Activated CD8-positive, alpha-beta memory T cell treated with anti-CD3 and anti-CD28 coated beads, Interleukin-2, amount 50 U/mL, for 24 hours (primary cell): ENCODE results near the gene LRGUK.
"Not testable (repeated sequence)": the region's sequence is repeated elsewhere in the genome, so short reads cannot be mapped to it uniquely, and the experiment has no call there.

ENCODE experiments used
- DNase-seq: peaks from one replicate; pipeline ENCODE4 v3.0.0-alpha.2; 2020; ENCODE audit errors: extremely low read depth

The LRGUK gene, protein sequence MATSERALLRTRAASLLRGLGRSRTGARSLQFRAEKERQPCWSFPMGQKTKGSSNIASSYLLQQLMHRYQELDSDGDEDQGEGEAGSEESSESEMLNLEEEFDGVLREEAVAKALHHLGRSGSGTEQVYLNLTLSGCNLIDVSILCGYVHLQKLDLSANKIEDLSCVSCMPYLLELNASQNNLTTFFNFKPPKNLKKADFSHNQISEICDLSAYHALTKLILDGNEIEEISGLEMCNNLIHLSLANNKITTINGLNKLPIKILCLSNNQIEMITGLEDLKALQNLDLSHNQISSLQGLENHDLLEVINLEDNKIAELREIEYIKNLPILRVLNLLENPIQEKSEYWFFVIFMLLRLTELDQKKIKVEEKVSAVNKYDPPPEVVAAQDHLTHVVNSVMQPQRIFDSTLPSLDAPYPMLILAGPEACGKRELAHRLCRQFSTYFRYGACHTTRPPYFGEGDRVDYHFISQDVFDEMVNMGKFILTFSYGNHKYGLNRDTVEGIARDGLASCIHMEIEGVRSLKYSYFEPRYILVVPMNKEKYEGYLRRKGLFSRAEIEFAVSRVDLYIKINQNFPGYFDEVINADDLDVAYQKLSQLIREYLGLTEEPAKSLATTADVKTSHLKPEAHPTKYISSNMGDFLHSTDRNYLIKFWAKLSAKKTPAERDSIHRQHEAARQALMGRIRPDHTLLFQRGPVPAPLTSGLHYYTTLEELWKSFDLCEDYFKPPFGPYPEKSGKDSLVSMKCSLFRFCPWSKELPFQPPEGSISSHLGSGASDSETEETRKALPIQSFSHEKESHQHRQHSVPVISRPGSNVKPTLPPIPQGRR

DNA sequence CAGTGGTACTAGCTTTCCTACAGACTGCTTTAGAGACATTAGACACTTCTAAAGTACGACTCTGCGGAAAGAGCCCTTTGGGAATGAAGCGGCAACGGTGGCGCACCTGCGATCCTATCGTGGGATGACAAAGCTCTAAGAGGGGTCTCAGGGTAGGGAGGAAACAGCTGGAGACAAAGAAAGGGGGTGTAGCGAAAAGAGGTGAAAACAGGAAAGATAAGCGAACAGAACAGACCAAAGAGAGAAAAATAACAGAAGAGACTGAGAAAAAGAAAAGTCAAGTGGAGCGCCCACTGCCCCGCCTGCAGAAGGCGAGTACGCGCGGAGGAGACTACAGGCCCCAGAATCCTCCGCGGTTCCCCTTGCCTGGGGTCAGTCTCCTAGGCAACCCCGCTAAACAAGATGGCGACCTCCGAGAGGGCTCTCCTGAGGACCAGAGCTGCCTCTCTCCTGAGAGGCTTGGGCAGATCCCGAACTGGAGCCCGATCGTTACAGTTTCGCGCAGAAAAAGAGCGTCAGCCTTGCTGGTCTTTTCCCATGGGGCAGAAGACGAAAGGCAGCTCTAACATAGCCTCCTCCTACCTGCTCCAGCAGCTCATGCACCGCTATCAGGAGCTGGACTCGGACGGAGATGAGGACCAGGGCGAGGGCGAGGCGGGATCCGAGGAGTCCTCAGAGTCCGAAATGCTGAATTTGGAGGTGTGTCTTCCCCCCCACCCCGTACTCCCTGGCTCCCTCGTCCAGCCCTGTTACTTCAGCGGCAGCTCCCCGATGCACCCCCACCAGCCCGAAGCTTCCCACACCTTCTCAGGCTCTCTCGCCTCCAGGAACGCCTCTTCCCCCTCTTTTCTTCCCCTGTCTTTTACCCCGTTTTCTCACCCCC lies at the start of gene LRGUK:
Gene LRGUK, plus strand, starts transcription at position 375 of the 883 bp plus-strand sequence. Its CDS starts 28 bp downstream, at position 403.
- DNase-seq = peak; percentile 53

DNA sequence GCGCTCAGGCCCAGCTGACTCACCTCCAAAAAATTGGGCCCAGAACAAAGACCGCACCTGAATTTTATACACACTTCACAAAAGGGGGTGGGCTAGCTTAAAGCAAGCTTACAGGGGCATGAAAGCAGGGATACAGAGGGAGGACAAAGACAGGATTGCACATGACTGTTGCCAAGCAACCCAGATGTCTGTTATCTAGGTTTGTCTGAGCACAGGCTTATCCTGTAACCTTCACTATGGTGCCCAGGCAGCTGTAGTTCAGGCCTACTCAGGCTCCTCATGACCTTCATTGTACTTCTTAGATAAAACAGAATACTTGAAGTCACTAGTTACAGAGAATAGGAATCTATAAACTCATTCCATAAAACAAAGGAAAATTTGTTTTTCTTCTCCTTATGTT lies 49.6 kb upstream of the LRGUK start:
- not testable (repeated sequence) for DNase-seq

DNA sequence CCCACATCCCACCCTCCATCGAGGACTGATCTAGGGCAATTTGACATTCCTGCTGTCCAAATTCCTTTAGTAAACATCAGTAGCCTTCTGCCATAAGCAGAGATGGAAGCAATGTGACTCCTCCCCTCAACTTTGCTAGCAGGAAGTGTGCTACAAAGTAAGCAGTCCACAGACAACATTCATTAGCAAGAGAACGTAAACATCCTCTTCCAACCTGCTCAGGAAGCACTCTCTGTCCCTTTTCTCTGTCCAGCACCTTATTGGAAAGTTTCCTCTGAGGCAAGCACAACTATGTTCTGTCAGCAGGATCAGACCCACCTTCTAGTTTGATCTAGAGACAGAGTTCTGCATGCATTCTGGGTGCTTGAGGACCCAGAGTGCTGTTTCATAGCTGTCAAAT lies 48.1 kb upstream of the LRGUK start:
- DNase-seq = no peak

DNA sequence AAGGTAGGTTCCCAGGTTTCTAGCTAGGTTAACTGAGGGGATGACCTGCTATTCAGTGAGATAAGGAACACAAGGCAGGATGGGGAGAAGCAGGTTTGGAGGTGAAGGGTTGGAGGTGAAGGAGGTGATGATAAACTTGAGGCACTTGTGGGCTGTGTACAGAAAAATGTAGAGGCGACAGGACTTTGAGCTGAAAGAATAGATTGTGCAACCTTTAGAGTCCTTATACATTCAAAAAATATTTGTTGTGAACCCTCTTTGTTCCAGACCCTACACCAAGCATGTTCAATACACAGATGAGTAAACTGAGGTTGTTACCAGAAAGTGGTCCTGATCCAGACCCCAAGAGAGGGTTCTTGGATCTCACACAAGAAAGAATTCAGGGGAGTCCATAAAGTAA lies 45.4 kb upstream of the LRGUK start:
- no peak for DNase-seq

DNA sequence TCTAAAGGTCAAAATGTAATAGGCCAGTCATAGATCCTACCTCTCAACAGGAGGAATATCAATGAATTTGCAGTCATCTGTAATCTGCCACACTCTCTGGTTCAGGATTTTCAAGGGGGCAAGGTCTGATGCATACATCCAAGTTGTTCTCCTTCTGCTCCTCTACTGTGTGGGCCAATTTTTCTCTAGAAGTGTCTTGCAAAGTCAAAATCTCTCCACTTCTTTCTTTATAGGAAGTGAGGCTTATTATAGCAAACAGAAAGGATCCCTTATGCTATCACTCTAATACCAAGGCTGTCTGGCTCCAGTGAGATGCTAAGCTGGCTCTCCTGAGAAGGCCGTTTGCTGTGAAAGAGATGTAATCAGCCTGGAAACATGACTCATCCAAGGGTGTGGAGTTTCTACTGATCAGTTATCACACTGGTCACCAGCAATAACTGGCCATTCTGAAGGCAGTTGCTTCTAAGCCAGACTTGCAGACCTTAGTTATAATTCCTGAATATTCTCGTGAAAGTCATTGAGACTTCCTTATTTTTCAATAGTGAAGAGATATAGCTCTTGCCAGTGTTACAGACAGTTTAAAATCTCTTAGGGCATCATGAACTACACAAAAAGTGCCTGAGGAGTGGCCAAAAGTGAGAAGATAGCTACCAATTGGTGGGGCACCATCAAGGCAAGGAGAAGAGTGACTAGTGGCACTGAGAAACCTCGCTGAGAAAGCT lies 43.2 kb upstream of the LRGUK start:
- no peak for DNase-seq

DNA sequence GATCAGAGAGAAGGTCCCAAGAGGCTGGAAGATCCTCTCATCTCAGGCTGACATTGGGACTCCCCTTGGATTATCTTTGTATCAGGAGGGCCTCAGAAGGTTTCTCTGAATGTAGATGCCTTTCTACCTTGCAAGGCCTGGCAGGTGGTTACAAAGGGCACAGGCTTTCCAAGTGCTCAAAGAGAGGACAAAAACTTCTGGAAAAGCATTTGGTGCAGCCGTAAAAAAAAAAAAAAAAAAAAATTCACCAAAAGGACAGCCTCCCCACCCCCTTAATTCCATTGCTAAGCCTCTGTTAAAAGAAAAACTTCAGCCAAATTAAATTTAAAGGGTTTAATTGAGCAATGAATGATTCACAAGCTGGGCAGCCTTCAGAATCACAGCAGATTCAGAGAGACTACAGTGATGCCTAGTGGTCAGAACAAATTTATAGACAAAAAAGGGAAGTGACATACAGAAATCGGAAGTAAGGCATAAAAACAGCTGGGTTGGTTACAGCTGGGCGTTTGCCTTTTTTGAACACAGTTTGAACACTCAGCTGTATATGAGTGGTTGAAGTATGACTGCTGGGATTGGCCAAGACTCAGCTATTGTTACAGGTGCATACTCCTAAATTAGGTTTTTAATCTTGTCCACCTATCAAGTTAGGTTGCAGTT lies 42.5 kb upstream of the LRGUK start:
- no peak for DNase-seq

DNA sequence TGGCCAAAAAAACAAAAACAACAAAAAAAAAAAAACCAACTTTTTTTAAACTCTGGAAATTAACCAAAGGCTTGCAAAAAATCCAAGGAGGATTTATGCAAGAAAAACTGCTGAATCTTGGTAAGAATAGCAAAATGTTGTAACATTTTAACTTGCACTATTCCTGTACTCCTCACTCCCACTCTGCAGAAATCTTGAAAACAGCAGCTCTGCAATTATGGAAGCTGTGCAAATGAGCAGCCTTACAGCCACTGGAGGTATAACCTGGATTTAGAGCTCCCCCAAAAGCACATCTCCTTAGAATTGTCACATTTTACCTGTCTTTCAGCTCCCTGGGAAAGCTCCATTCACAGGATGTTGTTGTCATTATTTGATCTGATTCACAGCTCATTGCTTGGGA lies 41.8 kb upstream of the LRGUK start:
- DNase-seq = no peak

DNA sequence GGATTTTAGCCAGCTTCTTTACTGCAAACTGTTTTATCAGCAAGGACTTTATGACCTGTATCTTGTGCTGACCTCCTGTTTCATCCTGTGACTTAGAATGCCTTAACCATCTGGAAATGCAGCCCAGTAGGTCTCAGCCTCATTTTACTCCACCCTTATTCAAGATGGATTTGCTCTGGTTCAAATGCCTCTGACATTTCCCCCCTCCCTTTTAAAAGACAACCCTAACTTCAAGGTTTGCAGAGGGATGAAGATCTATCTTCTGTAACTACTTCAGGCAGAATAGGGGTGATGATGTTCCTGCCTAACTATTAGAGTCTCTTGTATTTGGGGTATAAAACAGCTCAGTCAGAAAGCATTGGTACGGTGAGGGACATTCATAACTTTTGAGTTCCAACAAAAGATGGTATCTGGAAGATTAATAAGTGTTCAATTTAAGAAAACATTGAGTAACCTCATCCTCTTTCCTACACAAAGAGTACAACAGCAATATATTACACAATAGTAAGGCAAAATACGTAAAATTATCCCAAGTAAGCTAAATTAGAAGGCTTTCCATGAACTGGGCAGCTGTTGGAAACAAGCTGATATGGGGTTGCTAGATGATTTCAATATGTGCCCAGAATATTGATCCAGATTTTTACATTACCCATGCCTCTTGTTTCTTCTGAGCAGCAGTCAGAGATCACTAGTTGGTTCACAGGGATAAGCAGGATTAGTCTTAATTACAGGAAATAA lies 40.0 kb upstream of the LRGUK start:
- DNase-seq = no peak

DNA sequence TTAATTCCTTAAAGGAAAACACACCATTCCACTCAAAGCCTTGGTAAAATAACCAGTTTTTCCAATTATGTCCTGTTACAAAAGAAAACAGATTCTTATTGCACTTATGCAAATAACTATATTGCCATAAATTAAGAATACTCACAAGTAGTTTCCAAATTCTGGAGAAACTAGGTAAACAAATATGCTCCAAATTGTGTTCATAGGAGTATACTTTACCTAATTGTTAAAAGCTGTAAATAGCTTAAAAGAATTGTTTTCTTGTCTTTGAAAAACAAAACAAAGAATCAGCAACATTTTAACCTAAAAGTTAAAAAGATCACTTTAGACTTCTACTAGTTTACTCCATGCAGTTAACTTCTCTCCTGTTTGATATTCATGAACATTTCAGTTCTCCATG lies 38.9 kb upstream of the LRGUK start:
- no peak for DNase-seq

DNA sequence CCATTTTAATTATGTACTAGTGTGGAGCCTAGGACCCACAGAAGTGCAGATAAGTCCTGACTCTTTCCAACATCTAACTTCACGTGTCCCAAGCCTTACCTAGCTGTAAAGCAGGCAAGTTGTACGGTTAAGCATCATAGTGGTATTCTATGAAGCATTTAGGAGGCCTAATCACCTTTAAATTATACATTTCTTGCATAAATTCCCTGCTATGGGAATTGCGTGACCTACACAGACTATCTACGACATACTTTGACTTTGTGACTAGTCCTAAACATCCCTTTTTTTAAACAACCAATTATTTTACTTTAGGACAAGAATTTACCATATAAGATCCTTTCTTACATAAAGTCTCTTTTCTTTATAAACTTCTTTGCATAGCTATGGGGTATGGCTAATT lies 37.7 kb upstream of the LRGUK start:
- DNase-seq = no peak

DNA sequence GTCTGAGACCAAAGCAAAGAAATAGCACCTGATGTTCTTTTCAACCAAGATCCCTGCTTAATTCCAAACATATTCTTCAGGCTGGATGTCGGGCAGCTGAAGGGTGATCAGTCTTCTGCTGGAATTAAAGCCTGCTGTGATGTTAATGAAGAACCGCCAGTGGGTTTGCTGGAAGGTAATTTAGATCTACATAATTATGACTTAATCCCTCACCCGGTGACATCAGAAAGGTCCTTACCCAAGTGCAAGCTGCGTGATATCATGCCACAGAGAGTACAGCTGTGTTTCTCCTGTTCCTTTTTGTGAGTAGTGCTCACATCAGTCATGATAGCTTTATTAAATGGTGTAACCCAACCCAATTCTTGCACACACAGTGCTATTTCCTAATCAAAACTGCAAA lies 29.1 kb upstream of the LRGUK start:
- DNase-seq = no peak

DNA sequence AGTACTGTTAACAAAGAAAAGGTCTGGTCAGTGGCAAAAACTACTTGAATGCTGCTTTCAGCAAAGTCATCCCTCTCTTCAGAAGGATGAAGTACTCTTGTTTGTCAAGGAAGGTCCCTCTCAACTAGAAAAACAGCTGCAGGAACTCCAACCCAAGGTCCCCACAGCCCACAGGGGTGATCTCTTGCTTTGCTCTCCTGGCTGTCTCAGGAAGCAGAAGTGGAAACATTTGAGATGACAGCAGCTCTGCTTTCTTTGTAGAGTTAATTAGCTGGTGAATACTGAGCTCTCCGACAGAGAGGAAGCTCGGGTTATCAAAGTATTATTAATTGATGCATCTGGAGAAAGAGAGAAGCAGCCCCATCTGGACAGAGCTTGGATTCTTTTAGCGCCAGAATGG lies 25.4 kb upstream of the LRGUK start:
- DNase-seq = no peak

DNA sequence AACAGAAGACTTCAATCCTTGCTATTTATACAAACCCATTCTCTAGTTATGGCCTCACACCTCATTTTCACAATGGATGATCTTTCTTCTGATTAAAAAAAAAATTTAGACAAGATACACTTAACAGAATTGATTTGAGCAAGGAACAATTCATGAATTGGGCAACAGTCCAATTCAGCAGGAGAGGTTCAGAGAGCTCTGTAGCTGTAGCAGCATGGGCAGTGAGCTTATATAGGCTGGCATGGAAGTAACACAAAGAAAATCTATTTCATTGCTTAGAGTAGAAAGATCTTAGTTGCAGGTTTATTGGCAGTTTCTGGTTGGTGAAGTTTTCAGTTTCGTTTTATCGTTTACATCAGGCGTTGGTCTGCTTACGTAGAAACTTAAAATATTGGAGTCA lies 23.0 kb upstream of the LRGUK start:
- DNase-seq = no peak

DNA sequence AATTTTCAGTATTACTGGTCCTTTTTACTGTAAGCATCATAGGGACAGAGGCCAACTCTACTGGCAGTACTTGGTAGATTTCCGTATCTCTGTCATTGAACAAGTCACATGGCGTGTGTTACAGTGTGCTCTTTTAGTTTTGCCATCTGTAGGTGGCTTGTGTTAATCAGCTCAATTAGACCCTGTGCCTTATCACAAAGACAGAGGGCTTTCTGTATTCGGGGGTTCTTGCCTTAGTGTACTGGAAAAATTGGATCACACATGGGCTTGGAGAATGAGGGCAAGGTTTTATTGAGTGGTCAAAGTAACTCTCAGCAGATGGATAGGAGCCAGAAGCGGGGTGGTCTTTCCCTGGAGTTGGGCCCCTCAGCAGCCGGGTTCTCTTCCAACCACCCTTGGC lies 21.3 kb upstream of the LRGUK start:
- DNase-seq = no peak

DNA sequence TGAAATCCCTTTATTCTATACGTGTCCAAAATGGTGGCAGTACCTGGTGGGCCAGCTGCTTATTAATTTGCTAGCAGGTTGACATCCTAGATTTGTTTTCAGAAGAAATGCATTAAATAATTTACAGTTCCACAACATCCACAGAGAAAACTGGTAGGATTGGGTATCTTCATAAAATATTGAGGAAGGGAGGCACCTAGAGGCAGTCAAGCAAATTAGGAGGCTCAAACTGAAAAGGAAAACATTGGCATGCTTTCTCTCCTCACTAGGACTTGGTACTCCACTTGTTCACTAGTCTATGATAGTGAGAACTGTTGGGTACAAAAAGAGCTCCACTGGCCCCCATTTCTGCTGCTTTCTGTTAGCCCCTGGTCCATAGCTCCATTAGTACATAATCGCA lies 18.3 kb upstream of the LRGUK start:
- DNase-seq = no peak

DNA sequence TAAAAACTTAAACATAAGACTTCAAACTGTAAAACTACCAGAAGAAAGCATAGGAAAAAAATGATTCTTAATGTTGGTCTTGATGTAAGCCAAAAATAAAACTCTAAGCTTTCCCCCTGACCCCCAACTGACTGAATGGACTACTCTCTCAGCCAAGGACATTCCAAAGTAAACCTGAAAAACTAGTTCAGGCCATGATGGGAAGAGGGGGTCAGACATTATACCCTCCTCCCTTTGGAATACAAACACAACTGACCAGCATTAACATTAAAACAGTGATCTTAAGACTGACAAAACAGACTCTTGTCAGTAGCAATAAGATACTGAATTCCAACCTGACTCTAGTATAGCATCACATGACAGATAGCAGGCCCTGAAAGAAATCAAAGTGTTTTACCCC lies 13.5 kb upstream of the LRGUK start:
- no peak for DNase-seq

DNA sequence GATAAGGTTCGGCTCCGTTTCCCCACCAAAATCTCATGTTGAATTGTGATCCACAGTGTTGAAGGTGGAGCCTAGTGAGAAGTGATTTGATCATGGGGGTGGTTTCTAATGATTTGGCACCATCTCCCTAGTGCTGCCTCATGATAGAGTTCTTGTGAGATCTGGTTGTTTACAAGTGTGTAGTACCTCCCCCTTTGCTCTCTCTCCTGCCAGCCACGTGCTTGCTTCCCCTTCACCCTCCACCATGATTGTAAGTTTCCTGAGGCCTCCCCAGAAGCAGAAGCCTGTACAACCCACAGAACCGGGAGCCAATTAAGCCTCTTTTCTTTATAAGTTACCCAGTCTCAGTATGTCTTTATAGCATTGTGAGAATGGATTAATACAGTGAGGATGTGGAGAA lies 12.1 kb upstream of the LRGUK start:
- DNase-seq = no peak

DNA sequence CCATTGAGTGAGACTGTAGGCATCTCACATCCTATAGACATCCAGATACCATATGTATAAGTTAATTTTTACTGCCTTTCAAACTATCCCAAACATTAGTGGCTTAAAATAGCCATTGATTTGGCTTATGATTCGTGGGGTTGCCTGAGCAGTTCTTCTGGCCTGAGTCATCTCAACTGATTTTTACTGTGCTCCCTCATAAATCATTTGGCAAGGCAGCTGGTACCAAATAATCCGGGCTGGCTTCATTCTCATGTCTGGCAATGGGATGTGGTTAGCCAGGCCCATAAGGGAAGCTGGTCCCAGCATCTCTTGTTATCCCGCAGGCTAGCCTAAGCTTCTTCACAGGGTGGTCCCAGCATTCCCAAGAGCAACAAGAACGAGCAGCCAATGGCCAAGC lies 6.7 kb upstream of the LRGUK start:
- DNase-seq = no peak

DNA sequence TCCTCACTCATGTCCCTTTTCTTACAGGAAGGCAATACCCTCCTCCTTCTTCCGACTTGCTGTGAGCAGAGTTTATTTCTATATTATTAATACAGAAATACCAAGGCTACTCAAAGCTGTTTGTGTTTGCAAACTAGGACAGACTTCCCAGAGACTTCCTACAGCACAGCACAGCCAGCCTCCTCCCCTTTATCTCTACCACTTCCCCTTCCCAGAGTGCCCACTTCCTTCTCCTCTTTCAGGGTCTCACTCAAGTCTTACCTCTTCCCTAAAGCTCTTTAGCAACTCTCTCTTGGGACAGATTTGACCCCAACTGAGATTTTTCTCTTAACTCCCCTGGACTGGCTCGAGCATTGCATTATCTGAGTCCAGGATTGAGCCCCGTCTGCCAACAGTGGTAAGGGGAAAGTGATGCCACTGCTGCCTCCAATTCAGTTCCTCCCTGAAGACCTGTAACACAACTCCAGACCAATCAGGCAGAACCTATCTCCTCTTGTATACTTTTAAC lies 5.5 kb upstream of the LRGUK start:
- no peak for DNase-seq

DNA sequence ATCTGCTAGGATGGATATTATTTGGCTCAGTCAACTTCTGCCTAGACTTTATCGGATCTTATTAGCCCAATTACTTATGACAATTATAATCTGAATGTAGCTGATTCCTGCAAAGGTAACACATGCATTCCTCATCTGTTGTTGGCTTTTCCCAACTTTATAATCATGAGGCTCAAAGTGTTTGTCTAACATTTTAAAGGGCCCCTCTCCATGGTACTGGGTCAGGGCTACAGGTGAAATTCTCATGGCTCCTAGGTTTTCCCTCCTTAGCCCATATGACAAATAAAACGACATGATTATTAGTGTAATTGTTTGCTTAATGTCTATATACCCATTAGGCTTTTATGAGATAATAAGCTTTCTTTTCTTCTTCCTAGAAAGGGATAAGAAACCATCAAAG lies 4.2 kb upstream of the LRGUK start:
- no peak for DNase-seq
